CD1c-positive myeloid dendritic cell (primary cell): ENCODE measurements around the gene DISC1.
"Not testable (repeated sequence)": the region's sequence is repeated elsewhere in the genome, so short reads cannot be mapped to it uniquely, and the experiment has no call there.

Source experiments
- DNase-seq: peaks from one replicate; pipeline ENCODE4 v3.0.0-alpha.2; 2016; ENCODE audit errors: extremely low spot score

The DISC1 gene

GRCh38 chr1:231605149-231606100, 21.2 kb upstream of the DISC1 start:
- DNase-seq: no peak

GRCh38 chr1:231606712-231607111, 19.9 kb upstream of the DISC1 start:
- DNase-seq: no peak

- peak; percentile 32 for DNase-seq
Observed at GRCh38 chr1:231610388-231610787, 16.2 kb upstream of the DISC1 start.

- no peak for DNase-seq
Observed at GRCh38 chr1:231611111-231611510, 15.5 kb upstream of the DISC1 start.

GRCh38 chr1:231611851-231612250, 14.7 kb upstream of the DISC1 start:
- DNase-seq: no peak

GRCh38 chr1:231612393-231613089, 14.0 kb upstream of the DISC1 start:
- peak; percentile 86 for DNase-seq

- peak; percentile 25 for DNase-seq
Observed at GRCh38 chr1:231613419-231614349, 12.9 kb upstream of the DISC1 start.

GRCh38 chr1:231616667-231617066, 9.9 kb upstream of the DISC1 start:
- DNase-seq: no peak

- no peak for DNase-seq
Observed at GRCh38 chr1:231618609-231619256, 7.9 kb upstream of the DISC1 start.

- DNase-seq: no peak
Observed at GRCh38 chr1:231619257-231619634, 7.3 kb upstream of the DISC1 start.

GRCh38 chr1:231625042-231625441, 1.5 kb upstream of the DISC1 start:
- DNase-seq: not testable (repeated sequence)

- DNase-seq: no peak
Observed at GRCh38 chr1:231625975-231626534, 535 bp upstream of the DISC1 start.

- peak; percentile 68 for DNase-seq
Observed at GRCh38 chr1:231626951-231627614, 493 bp downstream of the DISC1 start.

- peak; percentile 28 for DNase-seq
Observed at GRCh38 chr1:231628207-231628876, 1.8 kb downstream of the DISC1 start.

- peak; percentile 56 for DNase-seq
Observed at GRCh38 chr1:231629132-231629531, 2.5 kb downstream of the DISC1 start.

GRCh38 chr1:231630558-231631205, 4.1 kb downstream of the DISC1 start:
- DNase-seq: no peak

- DNase-seq: no peak
Observed at GRCh38 chr1:231631717-231632116, 5.1 kb downstream of the DISC1 start.

- no peak for DNase-seq
Observed at GRCh38 chr1:231632119-231632518, 5.5 kb downstream of the DISC1 start.

GRCh38 chr1:231634323-231635013, 7.9 kb downstream of the DISC1 start:
- DNase-seq: no peak
